ENCODE data around the gene ABHD2.

- TF ChIP-seq POLR2A (IDR thresholded peaks at IDR 0.05) = no peak
- no peak for TF ChIP-seq POLR2AphosphoS5 (IDR thresholded peaks at IDR 0.05)
- no peak for TF ChIP-seq CTCF (IDR thresholded peaks at IDR 0.05)
- TF ChIP-seq EP300 (IDR thresholded peaks at IDR 0.05; ENCODE audit: low read depth) = no peak
Observed at GRCh38 chr15:89230277-89230676, 142.0 kb downstream of the ABHD2 start.
